Measurements from ENCODE around the gene FAM229A.
"Not testable (repeated sequence)": the region's sequence is repeated elsewhere in the genome, so short reads cannot be mapped to it uniquely, and the experiment has no call there.

FAM229A gene

GRCh38 chr1:32362474-32363313 lies at the start of gene FAM229A, which contains the start of gene TSSK3:
TSS of gene FAM229A (minus strand) at chr1:32362485. CDS start at chr1:32362091, 394 bp downstream.
TSS of gene TSSK3 (plus strand) at chr1:32362539. CDS start at chr1:32362702, 163 bp downstream.
- no peak for DNase-seq

GRCh38 chr1:32411261-32411660 lies 49.0 kb upstream of the FAM229A start:
- DNase-seq = no peak

GRCh38 chr1:32406629-32407111 lies 44.4 kb upstream of the FAM229A start:
- no peak for DNase-seq

- DNase-seq = no peak
Observed at GRCh38 chr1:32405672-32406467, 43.6 kb upstream of the FAM229A start.

GRCh38 chr1:32404946-32405345 lies 42.7 kb upstream of the FAM229A start:
- no peak for DNase-seq

- DNase-seq = peak; percentile 81
Observed at GRCh38 chr1:32400876-32401631, 38.8 kb upstream of the FAM229A start.

- no peak for DNase-seq
Observed at GRCh38 chr1:32399843-32400242, 37.6 kb upstream of the FAM229A start.

GRCh38 chr1:32398401-32398800 lies 36.1 kb upstream of the FAM229A start:
- no peak for DNase-seq

- DNase-seq = not testable (repeated sequence)
Observed at GRCh38 chr1:32396524-32396923, 34.2 kb upstream of the FAM229A start.

GRCh38 chr1:32394890-32395432 lies 32.7 kb upstream of the FAM229A start:
- DNase-seq = peak; percentile 65

- peak; percentile 99 for DNase-seq
Observed at GRCh38 chr1:32394141-32394889, 32.0 kb upstream of the FAM229A start, which contains the start of gene BSDC1. TSS of gene BSDC1 (minus strand) at chr1:32394441. CDS start at chr1:32394414, 27 bp downstream.

GRCh38 chr1:32393832-32394140 lies 31.5 kb upstream of the FAM229A start:
- DNase-seq = peak; percentile 14

GRCh38 chr1:32393136-32393535 lies 30.9 kb upstream of the FAM229A start:
- no peak for DNase-seq

- DNase-seq = no peak
Observed at GRCh38 chr1:32392325-32392724, 30.0 kb upstream of the FAM229A start.

- DNase-seq = no peak
Observed at GRCh38 chr1:32390904-32391870, 28.9 kb upstream of the FAM229A start.

- no peak for DNase-seq
Observed at GRCh38 chr1:32388641-32389040, 26.4 kb upstream of the FAM229A start.

GRCh38 chr1:32386676-32387392 lies 24.5 kb upstream of the FAM229A start:
- DNase-seq = no peak

GRCh38 chr1:32380057-32380456 lies 17.8 kb upstream of the FAM229A start:
- DNase-seq = no peak

- no peak for DNase-seq
Observed at GRCh38 chr1:32377541-32378220, 15.4 kb upstream of the FAM229A start.

All from DMS79 treated with DMSO at 0.1 percent for 48 hours (cell line).